Measurements from ENCODE around the gene FANCM.

The FANCM gene

GRCh38 chr14:45135659-45136395, at the start of gene FANCM:
Gene FANCM, plus strand, starts transcription at chr14:45135930. Its CDS starts 102 bp downstream, at chr14:45136032.
- Histone ChIP-seq H3K9ac (ENCODE audit: low read depth in 1 of 2, low read length in 2 of 2) (peak within 1 kb of the TSS; percentile 73 to 96), H3K4me3 (ENCODE audit: low read depth in 1 of 2, low read length in 2 of 2) (peak within 1 kb of the TSS; percentile 93 to 97), H3K27me3 (ENCODE audit: control insufficient read depth in 1 of 2, insufficient read depth in 2 of 2, low read length in 2 of 2) (no peaks in the 10 kb centered on the region), H3K4me1 (ENCODE audit: control insufficient read depth in 1 of 2, insufficient read depth in 2 of 2, low read length in 2 of 2) (peaks cover 18 to 22% of the 10 kb centered on the region in 2 donors), H3K27ac (ENCODE audit: low read depth, low read length) (peak within 1 kb of the TSS; percentile 89), H3K36me3 (ENCODE audit: control insufficient read depth in 1 of 2, insufficient read depth in 2 of 2, low read length in 2 of 2) (no peaks in the 10 kb centered on the region), H3K9me3 (ENCODE audit: control insufficient read depth in 1 of 2, low read length in 2 of 2) (no peaks in the 10 kb centered on the region)

- H3K4me1 ChIP-seq (ENCODE audit: control insufficient read depth in 1 of 2, insufficient read depth in 2 of 2, low read length in 2 of 2): peaks cover 26 to 27% of the 10 kb centered on the region in 2 donors
- no peaks in the 10 kb centered on the region for H3K9me3 ChIP-seq (ENCODE audit: control insufficient read depth in 1 of 2, low read length in 2 of 2)
- no peak overlapping the region for H3K9ac ChIP-seq (ENCODE audit: low read depth in 1 of 2, low read length in 2 of 2)
- H3K4me3 ChIP-seq (ENCODE audit: low read depth in 1 of 2, low read length in 2 of 2): no peak overlapping the region
- no peak overlapping the region for H3K27ac ChIP-seq (ENCODE audit: low read depth, low read length)
- H3K27me3 ChIP-seq (ENCODE audit: control insufficient read depth in 1 of 2, insufficient read depth in 2 of 2, low read length in 2 of 2): no peaks in the 10 kb centered on the region
- no peaks in the 10 kb centered on the region for H3K36me3 ChIP-seq (ENCODE audit: control insufficient read depth in 1 of 2, insufficient read depth in 2 of 2, low read length in 2 of 2)
These were observed 45.9 kb upstream of the FANCM start for GRCh38 chr14:45089813-45090212.

- Histone ChIP-seq H3K36me3 (ENCODE audit: control insufficient read depth in 1 of 2, insufficient read depth in 2 of 2, low read length in 2 of 2) (peaks cover 8 to 12% of the 10 kb centered on the region in 2 donors), H3K9me3 (ENCODE audit: control insufficient read depth in 1 of 2, low read length in 2 of 2) (no peaks in the 10 kb centered on the region), H3K27ac (ENCODE audit: low read depth, low read length) (no peak overlapping the region), H3K4me1 (ENCODE audit: control insufficient read depth in 1 of 2, insufficient read depth in 2 of 2, low read length in 2 of 2) (peaks cover 19 to 21% of the 10 kb centered on the region in 2 donors), H3K9ac (ENCODE audit: low read depth in 1 of 2, low read length in 2 of 2) (no peak overlapping the region), H3K4me3 (ENCODE audit: low read depth in 1 of 2, low read length in 2 of 2) (no peak overlapping the region), H3K27me3 (ENCODE audit: control insufficient read depth in 1 of 2, insufficient read depth in 2 of 2, low read length in 2 of 2) (no peaks in the 10 kb centered on the region)
These were observed 44.0 kb upstream of the FANCM start for GRCh38 chr14:45091710-45092109.

GRCh38 chr14:45094275-45094674, 41.5 kb upstream of the FANCM start:
- H3K36me3 ChIP-seq (ENCODE audit: control insufficient read depth in 1 of 2, insufficient read depth in 2 of 2, low read length in 2 of 2): peaks cover 12 to 20% of the 10 kb centered on the region in 2 donors
- H3K27ac ChIP-seq (ENCODE audit: low read depth, low read length): no peak overlapping the region
- peaks cover 3 to 7% of the 10 kb centered on the region in 2 donors for H3K4me1 ChIP-seq (ENCODE audit: control insufficient read depth in 1 of 2, insufficient read depth in 2 of 2, low read length in 2 of 2)
- H3K27me3 ChIP-seq (ENCODE audit: control insufficient read depth in 1 of 2, insufficient read depth in 2 of 2, low read length in 2 of 2): no peaks in the 10 kb centered on the region
- no peak overlapping the region for H3K9ac ChIP-seq (ENCODE audit: low read depth in 1 of 2, low read length in 2 of 2)
- H3K4me3 ChIP-seq (ENCODE audit: low read depth in 1 of 2, low read length in 2 of 2): no peak overlapping the region
- H3K9me3 ChIP-seq (ENCODE audit: control insufficient read depth in 1 of 2, low read length in 2 of 2): no peaks in the 10 kb centered on the region

GRCh38 chr14:45095143-45095542, 40.6 kb upstream of the FANCM start:
- peaks cover 13 to 24% of the 10 kb centered on the region in 2 donors for H3K36me3 ChIP-seq (ENCODE audit: control insufficient read depth in 1 of 2, insufficient read depth in 2 of 2, low read length in 2 of 2)

GRCh38 chr14:45096218-45096617, 39.5 kb upstream of the FANCM start:
- no peaks in the 10 kb centered on the region for H3K27me3 ChIP-seq (ENCODE audit: control insufficient read depth in 1 of 2, insufficient read depth in 2 of 2, low read length in 2 of 2)
- H3K36me3 ChIP-seq (ENCODE audit: control insufficient read depth in 1 of 2, insufficient read depth in 2 of 2, low read length in 2 of 2): peaks cover 17 to 29% of the 10 kb centered on the region in 2 donors
- H3K27ac ChIP-seq (ENCODE audit: low read depth, low read length): no peak overlapping the region
- no peaks in the 10 kb centered on the region for H3K9me3 ChIP-seq (ENCODE audit: control insufficient read depth in 1 of 2, low read length in 2 of 2)
- H3K4me3 ChIP-seq (ENCODE audit: low read depth in 1 of 2, low read length in 2 of 2): no peak overlapping the region
- no peak overlapping the region for H3K9ac ChIP-seq (ENCODE audit: low read depth in 1 of 2, low read length in 2 of 2)
- no peaks in the 10 kb centered on the region for H3K4me1 ChIP-seq (ENCODE audit: control insufficient read depth in 1 of 2, insufficient read depth in 2 of 2, low read length in 2 of 2)

More at GRCh38 chr14:45095143-45095542, 40.6 kb upstream of the FANCM start:
- H3K4me3 ChIP-seq (ENCODE audit: low read depth in 1 of 2, low read length in 2 of 2): no peak overlapping the region
- H3K9me3 ChIP-seq (ENCODE audit: control insufficient read depth in 1 of 2, low read length in 2 of 2): no peaks in the 10 kb centered on the region
- H3K4me1 ChIP-seq (ENCODE audit: control insufficient read depth in 1 of 2, insufficient read depth in 2 of 2, low read length in 2 of 2): peaks cover 0 to 2% of the 10 kb centered on the region in 2 donors
- H3K27me3 ChIP-seq (ENCODE audit: control insufficient read depth in 1 of 2, insufficient read depth in 2 of 2, low read length in 2 of 2): no peaks in the 10 kb centered on the region
- no peak overlapping the region for H3K27ac ChIP-seq (ENCODE audit: low read depth, low read length)
- H3K9ac ChIP-seq (ENCODE audit: low read depth in 1 of 2, low read length in 2 of 2): no peak overlapping the region

- Histone ChIP-seq H3K9ac (ENCODE audit: low read depth in 1 of 2, low read length in 2 of 2) (no peak overlapping the region), H3K4me1 (ENCODE audit: control insufficient read depth in 1 of 2, insufficient read depth in 2 of 2, low read length in 2 of 2) (peaks cover 0 to 18% of the 10 kb centered on the region in 2 donors), H3K27me3 (ENCODE audit: control insufficient read depth in 1 of 2, insufficient read depth in 2 of 2, low read length in 2 of 2) (no peaks in the 10 kb centered on the region), H3K9me3 (ENCODE audit: control insufficient read depth in 1 of 2, low read length in 2 of 2) (no peaks in the 10 kb centered on the region), H3K27ac (ENCODE audit: low read depth, low read length) (no peak overlapping the region), H3K36me3 (ENCODE audit: control insufficient read depth in 1 of 2, insufficient read depth in 2 of 2, low read length in 2 of 2) (peaks cover 9 to 32% of the 10 kb centered on the region in 2 donors), H3K4me3 (ENCODE audit: low read depth in 1 of 2, low read length in 2 of 2) (no peak overlapping the region)
These were observed 31.9 kb upstream of the FANCM start for GRCh38 chr14:45103806-45104205.

- Histone ChIP-seq H3K4me3 (ENCODE audit: low read depth in 1 of 2, low read length in 2 of 2) (no peak overlapping the region), H3K4me1 (ENCODE audit: control insufficient read depth in 1 of 2, insufficient read depth in 2 of 2, low read length in 2 of 2) (peaks cover 0 to 18% of the 10 kb centered on the region in 2 donors), H3K27me3 (ENCODE audit: control insufficient read depth in 1 of 2, insufficient read depth in 2 of 2, low read length in 2 of 2) (no peaks in the 10 kb centered on the region), H3K9me3 (ENCODE audit: control insufficient read depth in 1 of 2, low read length in 2 of 2) (no peaks in the 10 kb centered on the region), H3K36me3 (ENCODE audit: control insufficient read depth in 1 of 2, insufficient read depth in 2 of 2, low read length in 2 of 2) (peaks cover 12 to 36% of the 10 kb centered on the region in 2 donors), H3K27ac (ENCODE audit: low read depth, low read length) (no peak overlapping the region), H3K9ac (ENCODE audit: low read depth in 1 of 2, low read length in 2 of 2) (no peak overlapping the region)
These were observed 31.2 kb upstream of the FANCM start for GRCh38 chr14:45104561-45104960.

- H3K36me3 ChIP-seq (ENCODE audit: control insufficient read depth in 1 of 2, insufficient read depth in 2 of 2, low read length in 2 of 2): peaks cover 25 to 65% of the 10 kb centered on the region in 2 donors
These were observed 22.6 kb upstream of the FANCM start for GRCh38 chr14:45112896-45113781.

GRCh38 chr14:45114327-45114726, 21.4 kb upstream of the FANCM start:
- Histone ChIP-seq H3K27me3 (ENCODE audit: control insufficient read depth in 1 of 2, insufficient read depth in 2 of 2, low read length in 2 of 2) (no peaks in the 10 kb centered on the region), H3K9ac (ENCODE audit: low read depth in 1 of 2, low read length in 2 of 2) (no peak overlapping the region), H3K27ac (ENCODE audit: low read depth, low read length) (no peak overlapping the region), H3K9me3 (ENCODE audit: control insufficient read depth in 1 of 2, low read length in 2 of 2) (no peaks in the 10 kb centered on the region), H3K4me3 (ENCODE audit: low read depth in 1 of 2, low read length in 2 of 2) (no peak overlapping the region), H3K36me3 (ENCODE audit: control insufficient read depth in 1 of 2, insufficient read depth in 2 of 2, low read length in 2 of 2) (peaks cover 23 to 66% of the 10 kb centered on the region in 2 donors), H3K4me1 (ENCODE audit: control insufficient read depth in 1 of 2, insufficient read depth in 2 of 2, low read length in 2 of 2) (peaks cover 0 to 11% of the 10 kb centered on the region in 2 donors)

More at GRCh38 chr14:45112896-45113781, 22.6 kb upstream of the FANCM start:
- no peak overlapping the region for H3K4me3 ChIP-seq (ENCODE audit: low read depth in 1 of 2, low read length in 2 of 2)
- no peak overlapping the region for H3K27ac ChIP-seq (ENCODE audit: low read depth, low read length)
- no peaks in the 10 kb centered on the region for H3K9me3 ChIP-seq (ENCODE audit: control insufficient read depth in 1 of 2, low read length in 2 of 2)
- no peaks in the 10 kb centered on the region for H3K27me3 ChIP-seq (ENCODE audit: control insufficient read depth in 1 of 2, insufficient read depth in 2 of 2, low read length in 2 of 2)
- H3K9ac ChIP-seq (ENCODE audit: low read depth in 1 of 2, low read length in 2 of 2): no peak overlapping the region
- H3K4me1 ChIP-seq (ENCODE audit: control insufficient read depth in 1 of 2, insufficient read depth in 2 of 2, low read length in 2 of 2): peaks cover 0 to 11% of the 10 kb centered on the region in 2 donors

All from duodenal mucosa (tissue), 2 donors.